ENCODE measurements around the gene METTL25B. TPM values are rescaled to one million over a fixed set of nuclear protein-coding genes. Genes with fewer than 3 reads are reported as not detected.
A peak's percentile ranks its signal among the peaks of the same experiment; 100 is the strongest.

METTL25B gene
- total and polyA plus RNA-seq, 10 of the 15 experiments (the other 5 are each of a cell fraction or from before 2014, with no cell fraction given) = 5.9 to 25.2 (median 13.5) TPM

- DNase-seq (ENCODE audit: low read depth, low spot score) (peak; percentile 100), FAIRE-seq (peak; percentile 100), ATAC-seq (peak; percentile 94)
- peak within 1 kb of the TSS; percentile 92 for H3K9ac ChIP-seq (ENCODE audit: control insufficient read depth, insufficient read depth, low read length)
- peaks cover 56% of the 10 kb centered on the region for H3K79me2 ChIP-seq (ENCODE audit: control insufficient read depth, insufficient read depth, low read length)
- POLR2A ChIA-PET = interaction anchor here (0.6 to 6.9 kb wide), 7 partner anchors 11 to 535 kb away, joined by 4 to 71 read pairs (median 7); partner anchors contain the start of genes HDGF, ISG20L2, METTL25B and MRPL24
- TSS peak; percentile 77 for BruUV-seq (replicated peaks)
- H3K27me3 ChIP-seq (replicated peaks in 1 of 2; ENCODE audit: control insufficient read depth in 2 of 2, insufficient read depth in 2 of 2, low read length in 1 of 2) = no peaks in the 10 kb centered on the region
- H3K4me2 ChIP-seq (ENCODE audit: control insufficient read depth, insufficient read depth) = peak within 1 kb of the TSS; percentile 99
- H3K27ac ChIP-seq (ENCODE audit: control insufficient read depth, insufficient read depth) = peak within 1 kb of the TSS; percentile 87
- in situ Hi-C loops (cut with MboI) = no loop called here
- SMC1A ChIA-PET (ENCODE audit: uncharacterized antibody, unreplicated experiment) = interaction anchor here (1.0 to 11.8 kb wide), 8 partner anchors 11 to 41 kb away, joined by 3 to 108 read pairs (median 10); partner anchors contain the start of genes HDGF, ISG20L2, METTL25B and MRPL24
- CTCF ChIA-PET = interaction anchor here (0.6 to 9.6 kb wide), 13 partner anchors 8 to 1632 kb away, joined by 3 to 152 read pairs (median 4); partner anchors contain the start of genes CRABP2, HDGF, ISG20L2 and METTL25B
- intact Hi-C loops (cut with micrococcal nuclease; ENCODE audit: unreplicated experiment) = loop anchor here (1.0 to 5.0 kb wide), 4 partner anchors 16 to 265 kb away; partner anchors contain the start of genes HDGF, ISG20L2, MEF2D and METTL25B
- peak within 1 kb of the TSS; percentile 95 for H2AFZ ChIP-seq (ENCODE audit: control insufficient read depth, low read depth, low read length)
- no peaks in the 10 kb centered on the region for H3K9me3 ChIP-seq (replicated peaks; ENCODE audit: control insufficient read depth, insufficient read depth, low read length)
- RAD21 ChIA-PET (ENCODE audit: unreplicated experiment) = interaction anchor here (0.6 to 5.0 kb wide), 11 partner anchors 12 to 93 kb away, joined by 3 to 59 read pairs (median 3); partner anchors contain the start of genes HDGF, ISG20L2, METTL25B and MRPL24
- under 1% methylated on average over 49 of the region's 50 CpGs for WGBS (ENCODE audit: insufficient coverage, insufficient replicate concordance, low lambda C conversion rate, missing lambda C conversion rate)
- H3K4me3 ChIP-seq = peak within 1 kb of the TSS; percentile 92
- peaks cover 0 to 10% of the 10 kb centered on the region in 2 experiments; a peak in 2 of 4 replicates for H3K36me3 ChIP-seq (ENCODE audit: control insufficient read depth in 2 of 2, insufficient read depth in 2 of 2, low read length in 1 of 2)
- H4K20me1 ChIP-seq (ENCODE audit: control insufficient read depth, insufficient read depth) = no peaks in the 10 kb centered on the region
- H3K4me1 ChIP-seq (ENCODE audit: control insufficient read depth, insufficient read depth, low read length) = no peaks in the 10 kb centered on the region
- TF ChIP-seq MLLT1 (IDR thresholded peaks at IDR 0.05) (peak; percentile 69), POLR2AphosphoS5 (IDR thresholded peaks at IDR 0.05; ENCODE audit: low read length) (peak; percentile 85), DPF2 (IDR thresholded peaks at IDR 0.05) (no peak), CREB1 (IDR thresholded peaks at IDR 0.05; ENCODE audit: low read depth) (peak; percentile 95), BACH1 (IDR thresholded peaks at IDR 0.05; ENCODE audit: borderline replicate concordance) (0 out of 2 replicates have a peak, but pooled peaks have one; percentile 14), NFIC (IDR thresholded peaks at IDR 0.05; ENCODE audit: low read depth, low read length) (peak; percentile 24; the same call in 1 of the 2 replicates), ASH2L (IDR thresholded peaks at IDR 0.05; ENCODE audit: borderline replicate concordance, low read depth) (0 out of 2 replicates have a peak, but pooled peaks have one; percentile 86), E2F8 (IDR thresholded peaks at IDR 0.05; ENCODE audit: low read depth, partially characterized antibody) (peak; percentile 15), RAD51 (IDR thresholded peaks at IDR 0.05) (no peak), SIX5 (IDR thresholded peaks at IDR 0.05; ENCODE audit: low read depth, low read length, severe bottlenecking) (peak; percentile 98), FOS (IDR thresholded peaks at IDR 0.05; ENCODE audit: borderline replicate concordance, extremely low read depth, insufficient read length) (no peak), SUZ12 (IDR thresholded peaks at IDR 0.05; ENCODE audit: unreplicated experiment) (peak; percentile 64), RELB (IDR thresholded peaks at IDR 0.05; ENCODE audit: low read depth) (peak; percentile 94), HSF1 (IDR thresholded peaks at IDR 0.05; ENCODE audit: low read depth, low read length) (0 out of 2 replicates have a peak, but pooled peaks have one; percentile 22)
Measured at GRCh38 chr1:156767101-156767878, 39.0 kb downstream of the METTL25B start, which contains the start of gene PRCC. Gene PRCC (plus strand): TSS chr1:156767535. CDS start chr1:156767772, 237 bp downstream.

All from GM12878 (cell line).